GM12892 (cell line): ENCODE measurements around the gene DDX54.

Experiments
- POLR2A ChIP-seq: IDR thresholded peaks from 2 replicates; pipeline ENCODE4 v1.6.1; 2011; ENCODE audit warnings: low read depth, low read length, control low read depth
- POLR2AphosphoS5 ChIP-seq: IDR thresholded peaks from 2 replicates; pipeline ENCODE4 v1.6.1; 2011; ENCODE audit warnings: low read depth, low read length, control low read depth
- TAF1 ChIP-seq: IDR thresholded peaks from 2 replicates; pipeline ENCODE4 v1.6.1; 2011; ENCODE audit warnings: low read depth, mild to moderate bottlenecking, control low read depth, low read length, borderline replicate concordance

DNA sequence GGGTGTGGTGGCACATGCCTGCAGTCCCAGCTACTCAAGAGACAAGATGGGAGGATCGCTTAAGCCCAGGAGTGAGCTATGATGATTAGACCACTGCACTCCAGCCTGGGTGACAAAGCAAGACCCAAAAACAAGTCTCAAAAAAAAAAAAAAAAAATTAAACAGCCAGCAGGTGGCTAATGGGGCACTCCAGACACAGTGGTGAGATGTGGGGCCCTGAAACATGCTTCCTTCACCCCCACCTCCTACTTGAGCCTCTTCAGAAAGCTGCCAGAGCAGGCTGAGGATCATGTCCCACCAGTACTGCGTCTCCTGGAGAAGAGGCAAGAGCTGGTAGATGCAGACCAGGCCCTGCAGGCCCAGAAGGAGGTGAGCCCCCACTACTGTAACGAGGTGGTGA is 33.6 kb downstream of the DDX54 start:
- no peak for TF ChIP-seq POLR2A
- no peak for TF ChIP-seq TAF1
- no peak for TF ChIP-seq POLR2AphosphoS5
